A549 (cell line): ENCODE measurements around the gene ADM2. TPM values are rescaled to one million over a fixed set of nuclear protein-coding genes. Genes with fewer than 3 reads are reported as not detected.

Source experiments
- ATAC-seq, 2 experiments: fragments of 200-7000 bp in 1 of 2; fragments of >200 bp in 1 of 2; cut with Nextera tagmentation in 1 of 2; cut with Tn5 transposase in 1 of 2; 3 replicates each; pipeline versions ENCODE4 v1.8.0 to v1.9.1; 2018 to 2020; ENCODE audit warnings: mild to moderate bottlenecking in 1 of 2, moderate library complexity in 1 of 2
- CTCF ChIA-PET: fragments of 300-600 bp; sonication (Branson Sonifier 250); formaldehyde crosslinking; extraction: SDS; loops from one replicate; lab custom pipeline; 2021; ENCODE audit warnings: antibody characterized with exemption, inconsistent platforms; lab: Yijun Ruan, JAX
- POLR2A ChIA-PET: fragments of 350-600 bp; formaldehyde crosslinking; extraction: SDS; loops from one replicate; lab custom pipeline; 2021; ENCODE audit warnings: antibody characterized with exemption, inconsistent platforms; lab: Yijun Ruan, JAX
- DNase-seq, 2 experiments: peaks; one replicate each; pipeline versions ENCODE4 v3.0.0 to v3.0.0-alpha.2; 2011 to 2016; ENCODE audit warnings: low read depth in 1 of 2, low spot score in 1 of 2
- FAIRE-seq: peaks from 2 replicates; lab custom pipeline; 2011; peaks lifted over from hg19 to GRCh38; lab: Jason Lieb, UNC
- H3K27ac ChIP-seq, 2 experiments: fragments of >200 bp; sonication (Bioruptor Twin); formaldehyde crosslinking; 3 replicates each; pipeline ENCODE4 v1.5.1; 2016 to 2017
- H3K4me1 ChIP-seq: fragments of >200 bp; sonication (Bioruptor Twin); formaldehyde crosslinking; 3 replicates; pipeline ENCODE4 v1.6.1; 2016
- H3K4me2 ChIP-seq: fragments of >200 bp; sonication (Bioruptor Twin); formaldehyde crosslinking; 3 replicates; pipeline ENCODE4 v1.6.1; 2016
- H3K4me3 ChIP-seq: fragments of >200 bp; sonication (Bioruptor Twin); formaldehyde crosslinking; 3 replicates; pipeline ENCODE4 v1.5.1; 2016
- H3K9me3 ChIP-seq: fragments of >200 bp; sonication (Bioruptor Twin); formaldehyde crosslinking; 3 replicates; pipeline ENCODE4 v1.6.1; 2016
- BCL3 ChIP-seq: fragments of >200 bp; sonication (Bioruptor Twin); formaldehyde crosslinking; IDR thresholded peaks from 3 replicates; pipeline ENCODE4 v1.6.1; 2016
- CBX2 ChIP-seq: fragments of 200-600 bp; sonication (generic); IDR thresholded peaks from 2 replicates; pipeline ENCODE4 v1.6.1; 2016; ENCODE audit warnings: low read depth, mild to moderate bottlenecking, borderline replicate concordance
- CEBPB ChIP-seq, 2 experiments: fragments of >200 bp in 1 of 2; sonication (Bioruptor Twin) in 1 of 2; formaldehyde crosslinking in 1 of 2; IDR thresholded peaks; 2 replicates each; pipeline ENCODE4 v1.6.1; 2012 to 2016
- EP300 ChIP-seq, 2 experiments: fragments of >200 bp; sonication (Bioruptor Twin); formaldehyde crosslinking; IDR thresholded peaks; 2 replicates in 1 of 2; 3 replicates in 1 of 2; pipeline ENCODE4 v1.6.1; 2016 to 2017
- FOXS1 ChIP-seq: fragments of 250-450 bp; sonication (Bioruptor Pico); IDR thresholded peaks from 2 replicates; pipeline ENCODE4 v1.5.0; 2020; ENCODE audit warnings: mild to moderate bottlenecking, moderate library complexity
- HOXB13 ChIP-seq: fragments of 250-450 bp; sonication (Bioruptor Pico); IDR thresholded peaks from 2 replicates; pipeline ENCODE4 v1.5.0; 2020; ENCODE audit warnings: low read depth, mild to moderate bottlenecking, moderate library complexity
- HOXB5 ChIP-seq: fragments of 250-450 bp; sonication (Bioruptor Pico); IDR thresholded peaks from 2 replicates; pipeline ENCODE4 v1.5.0; 2020; ENCODE audit warnings: mild to moderate bottlenecking, moderate library complexity
- JUN ChIP-seq, 2 experiments: fragments of >200 bp; sonication (Bioruptor Twin); formaldehyde crosslinking; IDR thresholded peaks; 2 replicates in 1 of 2; 3 replicates in 1 of 2; pipeline ENCODE4 v1.6.1; 2016 to 2017
- KDM5A ChIP-seq: fragments of 200-600 bp; sonication (generic); IDR thresholded peaks from 2 replicates; pipeline ENCODE4 v1.6.1; 2016; ENCODE audit warnings: antibody characterized with exemption, mild to moderate bottlenecking
- MAFK ChIP-seq: fragments of 450-650 bp; IDR thresholded peaks from 2 replicates; pipeline ENCODE4 v1.6.1; 2014; ENCODE audit not compliant: partially characterized antibody
- MYC ChIP-seq: IDR thresholded peaks from 2 replicates; pipeline ENCODE4 v1.6.1; 2012; ENCODE audit warnings: mild to moderate bottlenecking, inconsistent platforms, low read length, improper control_type of control experiment, borderline replicate concordance
- NPAS2 ChIP-seq: fragments of 250-450 bp; sonication (Bioruptor Pico); IDR thresholded peaks from 2 replicates; pipeline ENCODE4 v1.8.0; 2022; ENCODE audit warnings: mild to moderate bottlenecking, moderate library complexity, borderline replicate concordance
- POLR2A ChIP-seq: IDR thresholded peaks from 2 replicates; pipeline ENCODE4 v1.6.1; 2012; ENCODE audit warnings: mild to moderate bottlenecking, low read length
- RAD21 ChIP-seq, 2 experiments: fragments of >200 bp in 1 of 2; sonication (Bioruptor Twin) in 1 of 2; formaldehyde crosslinking in 1 of 2; IDR thresholded peaks in 1 of 2; conservative IDR thresholded peaks in 1 of 2; 2 replicates in 1 of 2; 3 replicates in 1 of 2; pipeline ENCODE4 v1.6.1; 2012 to 2018; ENCODE audit warnings: inconsistent platforms in 1 of 2
- SREBF2 ChIP-seq: fragments of 450-650 bp; IDR thresholded peaks from 2 replicates; pipeline ENCODE4 v1.6.1; 2014; ENCODE audit warnings: mild to moderate bottlenecking, moderate library complexity
- TFCP2L1 ChIP-seq: fragments of 250-450 bp; sonication (Bioruptor Pico); IDR thresholded peaks from 2 replicates; pipeline ENCODE4 v1.5.0; 2021; ENCODE audit warnings: mild to moderate bottlenecking
- TP53 ChIP-seq: fragments of 250-450 bp; sonication (Bioruptor Pico); IDR thresholded peaks from 2 replicates; pipeline ENCODE4 v1.5.0; 2021; ENCODE audit warnings: mild to moderate bottlenecking, moderate library complexity
- ZC3H11A ChIP-seq: fragments of 450-650 bp; IDR thresholded peaks from 2 replicates; pipeline ENCODE4 v1.6.1; 2014; ENCODE audit warnings: antibody characterized with exemption, mild to moderate bottlenecking
- WGBS: methylation state at CpG from one replicate; pipeline ENCODE4 v1.1.6; 2017; ENCODE audit errors: missing lambda C conversion rate; 5-methylcytosine and 5-hydroxymethylcytosine counted together
- polyA plus RNA-seq, 4 experiments: library from polyadenylated mRNA; depleted of rRNA in 3 of 4; stranded (reverse); fragments of >200 nt; fragmentation: RNase III in 1 of 4; extraction: RNeasy Plus Mini Kit Qiagen cat#74134 plus additional on column Dnase treatment in 1 of 4; gene quantifications; 2 replicates in 3 of 4; 3 replicates in 1 of 4; pipeline ENCODE4 v1.2.3, GENCODE V29; 2011 to 2017
- TF ChIP-seq, protein P1 (sequence below): fragments of >200 bp; sonication (Bioruptor Twin); formaldehyde crosslinking; IDR thresholded peaks from 3 replicates; pipeline ENCODE4 v1.5.1; 2016
- TF ChIP-seq, protein P2 (sequence below): fragments of 450-650 bp; IDR thresholded peaks from 2 replicates; pipeline ENCODE4 v1.6.1; 2014; ENCODE audit warnings: antibody characterized with exemption
- TF ChIP-seq, protein P3 (sequence below): IDR thresholded peaks from 2 replicates; pipeline ENCODE4 v1.6.1; 2012

Gene ADM2
- polyA plus RNA-seq, 2 of the 4 experiments (the other 2 are of a cell fraction) = 0.50 to 1.1 TPM

- CTCF ChIA-PET = interaction anchor here (1.2 to 2.7 kb wide), 6 partner anchors 9 to 97 kb away, joined by 3 to 31 read pairs (median 18); partner anchors contain the start of genes LMF2, NCAPH2 and SYCE3
- no peak for FAIRE-seq
- TF ChIP-seq RAD21 (conservative IDR thresholded peaks at IDR 0.05 in 1 of 2, IDR thresholded peaks at IDR 0.05 in 1 of 2) (no peak), CEBPB (IDR thresholded peaks at IDR 0.05) (no peak), TP53 (CRISPR knock-in tag) (no peak)
- TF ChIP-seq, protein P1, sequence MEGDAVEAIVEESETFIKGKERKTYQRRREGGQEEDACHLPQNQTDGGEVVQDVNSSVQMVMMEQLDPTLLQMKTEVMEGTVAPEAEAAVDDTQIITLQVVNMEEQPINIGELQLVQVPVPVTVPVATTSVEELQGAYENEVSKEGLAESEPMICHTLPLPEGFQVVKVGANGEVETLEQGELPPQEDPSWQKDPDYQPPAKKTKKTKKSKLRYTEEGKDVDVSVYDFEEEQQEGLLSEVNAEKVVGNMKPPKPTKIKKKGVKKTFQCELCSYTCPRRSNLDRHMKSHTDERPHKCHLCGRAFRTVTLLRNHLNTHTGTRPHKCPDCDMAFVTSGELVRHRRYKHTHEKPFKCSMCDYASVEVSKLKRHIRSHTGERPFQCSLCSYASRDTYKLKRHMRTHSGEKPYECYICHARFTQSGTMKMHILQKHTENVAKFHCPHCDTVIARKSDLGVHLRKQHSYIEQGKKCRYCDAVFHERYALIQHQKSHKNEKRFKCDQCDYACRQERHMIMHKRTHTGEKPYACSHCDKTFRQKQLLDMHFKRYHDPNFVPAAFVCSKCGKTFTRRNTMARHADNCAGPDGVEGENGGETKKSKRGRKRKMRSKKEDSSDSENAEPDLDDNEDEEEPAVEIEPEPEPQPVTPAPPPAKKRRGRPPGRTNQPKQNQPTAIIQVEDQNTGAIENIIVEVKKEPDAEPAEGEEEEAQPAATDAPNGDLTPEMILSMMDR = no peak
- Histone ChIP-seq H3K4me1 (peaks cover 14% of the 10 kb centered on the region), H3K4me3 (peak overlapping the region; percentile 70), H3K27ac (peak overlapping the region; percentile 92 to 99; a peak in 4 of 6 replicates), H3K9me3 (no peaks in the 10 kb centered on the region), H3K4me2 (peak overlapping the region; percentile 96)
- no peak for DNase-seq
- 90% methylated on average over 11 of the region's 25 CpGs for WGBS
- POLR2A ChIA-PET = interaction anchor here (2.8 kb wide), 1 partner anchor 16 kb away, joined by 36 read pairs; the partner anchor contains the start of genes LMF2 and NCAPH2
- no peak for ATAC-seq
Observed at GRCh38 chr22:50523806-50524675, 42.7 kb downstream of the ADM2 start.

DNA sequence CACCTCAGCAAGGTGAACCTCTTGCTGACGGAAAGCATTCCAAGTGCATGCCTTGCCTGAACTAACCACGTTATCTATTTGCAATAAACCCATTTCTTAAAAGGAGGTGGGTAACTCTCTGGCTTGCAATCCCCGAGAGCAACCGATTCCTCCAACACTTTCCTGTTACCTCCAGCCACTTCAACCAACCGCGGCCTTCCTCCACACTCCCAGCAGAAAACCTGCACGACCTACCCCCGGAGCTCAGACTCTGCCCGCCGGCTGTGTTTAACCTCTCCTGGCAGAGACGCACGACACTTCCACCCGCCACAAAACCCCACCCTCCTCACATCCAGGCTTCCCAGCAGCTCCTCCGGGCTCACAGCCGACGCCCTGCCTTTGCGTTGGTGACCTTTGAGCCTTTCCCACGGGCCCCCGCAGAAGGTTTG lies 43.3 kb downstream of the ADM2 start:
- DNase-seq = no peak

GRCh38 chr22:50525104-50525857 lies 43.9 kb downstream of the ADM2 start, which contains the start of gene SCO2:
SCO2 (minus strand) TSS chr22:50525598; CDS start chr22:50524411, 1,187 bp downstream.
- H3K4me3 ChIP-seq = peak within 1 kb of the TSS; percentile 70
- 3% methylated on average over 15 of the region's 84 CpGs for WGBS
- peak; percentile 30 to 67 for ATAC-seq
- no peak for FAIRE-seq
- peaks cover 20% of the 10 kb centered on the region for H3K4me1 ChIP-seq
- H3K9me3 ChIP-seq = no peaks in the 10 kb centered on the region
- H3K4me2 ChIP-seq = peak within 1 kb of the TSS; percentile 96
- ChIA-PET POLR2A (interaction anchor here (0.9 to 2.8 kb wide), 8 partner anchors 14 to 335 kb away, joined by 3 to 36 read pairs (median 6); partner anchors contain the start of genes CHKB, KLHDC7B, LMF2 and NCAPH2), CTCF (interaction anchor here (0.7 to 2.7 kb wide), 37 partner anchors 8 to 384 kb away, joined by 3 to 31 read pairs (median 4); partner anchors contain the start of genes KLHDC7B, LMF2, NCAPH2 and SYCE3)
- peak; percentile 87 to 97 for DNase-seq
- H3K27ac ChIP-seq = peak within 1 kb of the TSS; percentile 92 to 99
- TF ChIP-seq NPAS2 (CRISPR knock-in tag) (0 out of 2 replicates have a peak, but pooled peaks have one; percentile 30), KDM5A (no peak), POLR2A (peak; percentile 64), MYC (0 out of 2 replicates have a peak, but pooled peaks have one; percentile 11), CBX2 (no peak), JUN (IDR thresholded peaks at IDR 0.05) (peak in 1 of 2 experiments; percentile 56; a peak in 2 of 5 replicates), TFCP2L1 (no peak), BCL3 (peak; percentile 39; the same call in 1 of the 3 replicates)
- TF ChIP-seq, protein P2, sequence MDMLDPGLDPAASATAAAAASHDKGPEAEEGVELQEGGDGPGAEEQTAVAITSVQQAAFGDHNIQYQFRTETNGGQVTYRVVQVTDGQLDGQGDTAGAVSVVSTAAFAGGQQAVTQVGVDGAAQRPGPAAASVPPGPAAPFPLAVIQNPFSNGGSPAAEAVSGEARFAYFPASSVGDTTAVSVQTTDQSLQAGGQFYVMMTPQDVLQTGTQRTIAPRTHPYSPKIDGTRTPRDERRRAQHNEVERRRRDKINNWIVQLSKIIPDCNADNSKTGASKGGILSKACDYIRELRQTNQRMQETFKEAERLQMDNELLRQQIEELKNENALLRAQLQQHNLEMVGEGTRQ = peak; percentile 95
- TF ChIP-seq, protein P3, sequence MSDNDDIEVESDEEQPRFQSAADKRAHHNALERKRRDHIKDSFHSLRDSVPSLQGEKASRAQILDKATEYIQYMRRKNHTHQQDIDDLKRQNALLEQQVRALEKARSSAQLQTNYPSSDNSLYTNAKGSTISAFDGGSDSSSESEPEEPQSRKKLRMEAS = peak; percentile 44; the same call in 1 of the 2 replicates

More for the DNA sequence above, 43.3 kb downstream of the ADM2 start:
- 16% methylated on average over 13 of the region's 19 CpGs for WGBS
- no peaks in the 10 kb centered on the region for H3K9me3 ChIP-seq
- ATAC-seq = no peak
- H3K4me3 ChIP-seq = peak overlapping the region; percentile 70
- peak overlapping the region; percentile 96 for H3K4me2 ChIP-seq
- no peak for FAIRE-seq
- CTCF ChIA-PET = interaction anchor here (0.9 to 2.7 kb wide), 9 partner anchors 10 to 96 kb away, joined by 3 to 31 read pairs (median 6); partner anchors contain the start of genes LMF2, NCAPH2 and SYCE3
- POLR2A ChIA-PET = interaction anchor here (2.8 kb wide), 1 partner anchor 17 kb away, joined by 36 read pairs; the partner anchor contains the start of genes LMF2 and NCAPH2
- TF ChIP-seq, protein P1 = no peak
- TF ChIP-seq, protein P2 = no peak
- TF ChIP-seq HOXB5 (no peak), EP300 (IDR thresholded peaks at IDR 0.05) (no peak), TP53 (CRISPR knock-in tag) (no peak), SREBF2 (no peak), CBX2 (no peak), ZC3H11A (no peak), MAFK (no peak), HOXB13 (CRISPR knock-in tag) (no peak), FOXS1 (CRISPR knock-in tag) (no peak)
- peak overlapping the region; percentile 92 to 99 for H3K27ac ChIP-seq
- H3K4me1 ChIP-seq = peaks cover 20% of the 10 kb centered on the region
